Testis (tissue), 2 donors: ENCODE measurements around the gene SYCP2.
A peak's percentile ranks its signal among the peaks of the same experiment; 100 is the strongest.

Source experiments
- POLR2A ChIP-seq: fragments of 450-650 bp; IDR thresholded peaks from one replicate; pipeline ENCODE4 v1.6.1; 2017; ENCODE audit warnings: antibody characterized with exemption, mild to moderate bottlenecking, moderate library complexity
- TF ChIP-seq, protein P1 (sequence below), 3 experiments: fragments of 450-650 bp in 2 of 3; fragments of 200-600 bp in 1 of 3; sonication (generic) in 1 of 3; IDR thresholded peaks; one replicate each; pipeline ENCODE4 v1.5.1; 2016 to 2019; ENCODE audit warnings: antibody characterized with exemption in 3 of 3, mild to moderate bottlenecking in 2 of 3, moderate library complexity in 1 of 3

DNA sequence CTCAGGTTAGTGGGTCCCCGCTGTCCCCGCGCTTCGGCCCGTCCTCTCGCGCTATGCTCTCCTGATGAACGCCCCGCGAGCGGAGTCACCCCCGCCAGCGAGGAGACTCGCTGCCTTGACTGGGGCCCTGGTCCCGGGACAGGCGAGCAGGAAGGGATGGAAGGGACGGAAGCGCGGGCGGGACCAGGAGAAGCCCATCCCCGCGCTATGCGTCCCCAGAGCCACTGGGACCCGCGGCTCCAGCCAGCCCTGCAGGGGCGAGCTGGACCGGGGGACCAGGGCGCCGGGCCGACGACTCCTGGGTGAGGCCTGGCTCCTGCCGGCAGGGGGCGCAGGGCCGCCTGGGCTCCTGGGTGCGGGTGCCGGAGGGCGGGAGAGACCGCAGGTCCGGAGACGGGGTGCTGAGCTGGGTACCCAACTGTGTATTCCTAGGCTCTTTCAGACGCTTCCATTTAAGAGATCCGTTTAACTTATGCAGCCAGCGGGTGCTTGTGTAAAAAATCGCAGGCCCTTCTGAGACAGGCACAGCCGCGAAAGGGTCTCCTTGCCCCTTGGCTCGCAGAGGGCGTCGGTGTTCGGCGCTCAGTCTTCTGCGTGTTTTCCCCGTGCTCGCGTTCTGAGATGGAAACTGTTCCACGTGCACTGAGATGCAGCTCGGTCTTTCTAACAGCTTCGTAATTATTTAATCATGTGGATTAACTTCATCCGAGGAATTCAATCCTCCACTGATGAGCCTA is 580 bp upstream of the SYCP2 start:
- TF ChIP-seq, protein P1, sequence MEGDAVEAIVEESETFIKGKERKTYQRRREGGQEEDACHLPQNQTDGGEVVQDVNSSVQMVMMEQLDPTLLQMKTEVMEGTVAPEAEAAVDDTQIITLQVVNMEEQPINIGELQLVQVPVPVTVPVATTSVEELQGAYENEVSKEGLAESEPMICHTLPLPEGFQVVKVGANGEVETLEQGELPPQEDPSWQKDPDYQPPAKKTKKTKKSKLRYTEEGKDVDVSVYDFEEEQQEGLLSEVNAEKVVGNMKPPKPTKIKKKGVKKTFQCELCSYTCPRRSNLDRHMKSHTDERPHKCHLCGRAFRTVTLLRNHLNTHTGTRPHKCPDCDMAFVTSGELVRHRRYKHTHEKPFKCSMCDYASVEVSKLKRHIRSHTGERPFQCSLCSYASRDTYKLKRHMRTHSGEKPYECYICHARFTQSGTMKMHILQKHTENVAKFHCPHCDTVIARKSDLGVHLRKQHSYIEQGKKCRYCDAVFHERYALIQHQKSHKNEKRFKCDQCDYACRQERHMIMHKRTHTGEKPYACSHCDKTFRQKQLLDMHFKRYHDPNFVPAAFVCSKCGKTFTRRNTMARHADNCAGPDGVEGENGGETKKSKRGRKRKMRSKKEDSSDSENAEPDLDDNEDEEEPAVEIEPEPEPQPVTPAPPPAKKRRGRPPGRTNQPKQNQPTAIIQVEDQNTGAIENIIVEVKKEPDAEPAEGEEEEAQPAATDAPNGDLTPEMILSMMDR (IDR thresholded peaks at IDR 0.05): peak; percentile 84 to 92 (median 85)
- TF ChIP-seq POLR2A: no peak
